Right lobe of liver (tissue), 6 donors: Measurements from ENCODE around the gene TSPAN1. TPM values are rescaled to one million over a fixed set of nuclear protein-coding genes. Genes with fewer than 3 reads are reported as not detected.
A peak's percentile ranks its signal among the peaks of the same experiment; 100 is the strongest.

Experiments
- ATAC-seq, 4 donors: fragments of 200-7000 bp; cut with Tn5 transposase; one replicate each; pipeline ENCODE4 v1.9.1; 2020; ENCODE audit warnings: mild to moderate bottlenecking in 4 of 4, moderate library complexity in 4 of 4
- DNase-seq, 3 donors: peaks; one replicate each; pipeline ENCODE4 v3.0.0-alpha.2; 2020
- H3K27ac ChIP-seq, 3 donors: fragments of 200-600 bp; one replicate each; pipeline ENCODE4 v1.8.0; 2022
- H3K27me3 ChIP-seq, 2 donors: fragments of 200-600 bp; one replicate each; pipeline ENCODE4 v1.8.0; 2022
- H3K36me3 ChIP-seq, 4 donors: fragments of 200-600 bp; sonication (generic) in 1 of 4; one replicate each; pipeline versions ENCODE4 v1.5.1 to v1.8.0; 2017 to 2022; ENCODE audit warnings: control low read depth in 1 of 4
- H3K4me1 ChIP-seq, 4 donors: fragments of 200-600 bp; sonication (generic) in 1 of 4; one replicate each; pipeline versions ENCODE4 v1.5.1 to v1.8.0; 2017 to 2022; ENCODE audit warnings: control low read depth in 1 of 4
- H3K4me3 ChIP-seq, 3 donors: fragments of 200-600 bp; one replicate each; pipeline ENCODE4 v1.8.0; 2022
- H3K9me3 ChIP-seq, 4 donors: fragments of 200-600 bp; sonication (generic) in 1 of 4; one replicate each; pipeline versions ENCODE4 v1.5.1 to v1.8.0; 2017 to 2022; ENCODE audit warnings: control low read depth in 1 of 4
- CTCF ChIP-seq, 4 donors: fragments of 200-600 bp in 3 of 4; fragments of 450-650 bp in 1 of 4; IDR thresholded peaks; one replicate each; pipeline versions ENCODE4 v1.5.1 to v1.8.0; 2016 to 2022; ENCODE audit warnings: antibody characterized with exemption in 4 of 4, mild to moderate bottlenecking in 2 of 4
- POLR2A ChIP-seq: fragments of 450-650 bp; IDR thresholded peaks from one replicate; pipeline ENCODE4 v1.6.1; 2017; ENCODE audit warnings: antibody characterized with exemption, mild to moderate bottlenecking
- WGBS: methylation state at CpG from one replicate; pipeline ENCODE4 v1.1.6; 2018; ENCODE audit warnings: low coverage, low lambda C conversion rate; ENCODE audit not compliant: insufficient coverage; ENCODE audit errors: missing lambda C conversion rate; 5-methylcytosine and 5-hydroxymethylcytosine counted together
- intact Hi-C, 2 donors: fragments of 100-400 bp; cut with DNase I; formaldehyde crosslinking; loops; one replicate each; pipeline versions ENCODE4 v1.11.2 to v1.14.1; 2022
- total RNA-seq, 6 experiments: library from RNA; depleted of rRNA in 2 of 6; stranded (reverse); fragments of >200 nt in 2 of 6; fragmentation: NEBNext Ultra II Directional in 3 of 6; extraction: Animal tissue kit (Norgen Biotek cat#: 25700) in 3 of 6; gene quantifications; one replicate each; pipeline versions ENCODE4 v1.1.0 to v1.2.4, GENCODE V29; 2016 to 2023
- donor health status: DM: no; HTN: yes; CAD: no.
- donor health status: DM: no; HTN: no; CAD: no.
- donor health status: DM: no; HTN: no; CAD: no.
- donor health status: DM: no; HTN: yes; CAD: no.
- donor health status: DM: no; HTN: yes; CAD: no.

Gene TSPAN1
- total RNA-seq, 6 experiments from 2014 or later: 2.6 to 6.3 (median 3.6) TPM

GRCh38 chr1:46166521-46167462 is 8.1 kb upstream of the TSPAN1 start:
- H3K4me3 ChIP-seq: peak overlapping the region; percentile 16 to 39 (median 25)
- DNase-seq: peak in 2 of 3 donors; percentile 54 to 58

DNA sequence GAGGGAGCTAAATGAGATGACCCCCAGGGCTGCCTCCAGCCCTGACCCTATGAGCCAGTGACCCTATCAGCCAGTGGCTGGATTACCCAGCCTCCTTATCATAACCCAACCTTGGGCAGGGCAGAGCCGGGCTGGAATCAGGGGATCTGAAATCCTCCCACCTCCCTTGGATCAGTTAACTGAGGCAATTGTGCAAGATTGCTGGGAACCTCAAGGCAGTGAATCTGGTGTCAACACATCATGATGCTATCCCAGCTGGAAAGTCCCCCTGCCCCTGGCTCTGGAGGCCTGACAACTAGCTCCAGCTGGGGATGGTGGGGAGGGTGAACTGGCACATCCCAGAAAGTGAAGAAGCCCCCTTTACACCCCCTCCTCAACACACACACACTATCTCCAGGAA is 6.4 kb upstream of the TSPAN1 start:
- Histone ChIP-seq H3K4me3 (no peak overlapping the region), H3K36me3 (no peaks in the 10 kb centered on the region), H3K27ac (no peak overlapping the region), H3K27me3 (no peaks in the 10 kb centered on the region), H3K4me1 (no peaks in the 10 kb centered on the region), H3K9me3 (no peaks in the 10 kb centered on the region)
- TF ChIP-seq CTCF (IDR thresholded peaks at IDR 0.05): no peak
- TF ChIP-seq POLR2A: no peak
- no peak for ATAC-seq
- intact Hi-C loops: no loop called here
- 100% methylated on average over 1 of the region's 1 CpG for WGBS
- DNase-seq: no peak

More at GRCh38 chr1:46166521-46167462, 8.1 kb upstream of the TSPAN1 start:
- peak; percentile 62 to 78 (median 66) for ATAC-seq
- 16% methylated on average over 32 of the region's 47 CpGs for WGBS
- H3K27me3 ChIP-seq: no peaks in the 10 kb centered on the region
- TF ChIP-seq POLR2A (no peak), CTCF (IDR thresholded peaks at IDR 0.05) (no peak)
- no peaks in the 10 kb centered on the region for H3K9me3 ChIP-seq
- intact Hi-C loops: no loop called here
- H3K36me3 ChIP-seq: no peaks in the 10 kb centered on the region
- peak overlapping the region; percentile 5 to 38 (median 37) for H3K27ac ChIP-seq
- H3K4me1 ChIP-seq: no peaks in the 10 kb centered on the region

GRCh38 chr1:46169811-46170454 is 5.0 kb upstream of the TSPAN1 start:
- no peak for ATAC-seq

DNA sequence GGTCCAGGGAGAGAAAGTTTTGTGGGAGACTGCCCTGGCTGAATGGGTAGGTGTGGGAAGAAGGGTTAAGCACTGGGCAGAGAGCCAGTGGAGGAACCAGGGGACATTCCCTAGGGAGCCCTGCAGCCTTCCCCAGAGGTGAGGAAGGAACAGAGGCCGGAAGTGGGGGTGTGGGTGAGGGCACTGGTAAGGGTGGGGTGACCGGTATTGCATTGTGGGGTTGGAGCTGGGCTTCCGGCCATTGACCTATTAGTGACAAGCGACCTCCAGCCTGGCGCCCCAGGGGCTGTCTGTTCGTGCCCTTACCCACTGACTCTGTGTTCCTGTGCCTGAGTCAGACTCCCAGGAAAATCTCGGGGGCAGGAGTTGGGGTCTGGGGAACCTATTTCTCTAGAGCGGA is 3.5 kb upstream of the TSPAN1 start:
- Histone ChIP-seq H3K27me3 (no peaks in the 10 kb centered on the region), H3K4me1 (no peaks in the 10 kb centered on the region), H3K36me3 (no peaks in the 10 kb centered on the region), H3K27ac (no peak overlapping the region), H3K4me3 (no peak overlapping the region), H3K9me3 (no peaks in the 10 kb centered on the region)
- intact Hi-C loops: loop anchor here in 1 of 2 donors (5.0 kb wide), 1 partner anchor 139 kb away; no protein-coding TSS in a partner anchor
- no peak for TF ChIP-seq CTCF (IDR thresholded peaks at IDR 0.05)
- no peak for TF ChIP-seq POLR2A
- 64% methylated on average over 3 of the region's 8 CpGs for WGBS
- no peak for DNase-seq
- peak in 2 of 4 donors; percentile 14 to 36 for ATAC-seq

More at GRCh38 chr1:46169811-46170454, 5.0 kb upstream of the TSPAN1 start:
- intact Hi-C loops: loop anchor here in 1 of 2 donors (5.0 kb wide), 1 partner anchor 138 kb away; no protein-coding TSS in a partner anchor
- Histone ChIP-seq H3K36me3 (no peaks in the 10 kb centered on the region), H3K4me1 (no peaks in the 10 kb centered on the region), H3K9me3 (no peaks in the 10 kb centered on the region), H3K27ac (no peak overlapping the region), H3K27me3 (no peaks in the 10 kb centered on the region), H3K4me3 (no peak overlapping the region)
- TF ChIP-seq CTCF (IDR thresholded peaks at IDR 0.05): no peak
- no peak for TF ChIP-seq POLR2A
- no peak for DNase-seq
- 83% methylated on average over 2 of the region's 3 CpGs for WGBS
